Progenitor cell of endocrine pancreas (in vitro differentiated cells): ENCODE measurements around the gene BTG4. TPM values are rescaled to one million over a fixed set of nuclear protein-coding genes. Genes with fewer than 3 reads are reported as not detected.

Source experiments
- DNase-seq: peaks from one replicate; pipeline ENCODE4 v3.0.0; 2021; ENCODE audit warnings: low spot score; ENCODE audit not compliant: unreplicated experiment
- H3K27ac Mint-ChIP-seq: 2 replicates; pipeline ENCODE4 v1.8.0; 2021; ENCODE audit warnings: mild to moderate bottlenecking, moderate library complexity, mixed read lengths
- H3K27me3 Mint-ChIP-seq: 2 replicates; pipeline ENCODE4 v1.8.0; 2021; ENCODE audit warnings: mixed read lengths
- H3K36me3 Mint-ChIP-seq: 2 replicates; pipeline ENCODE4 v1.8.0; 2022; ENCODE audit warnings: mixed read lengths; ENCODE audit not compliant: insufficient read depth
- H3K4me1 Mint-ChIP-seq: 2 replicates; pipeline ENCODE4 v1.8.0; 2021; ENCODE audit warnings: low read depth, mixed read lengths
- H3K4me3 Mint-ChIP-seq: 2 replicates; pipeline ENCODE4 v1.8.0; 2021; ENCODE audit warnings: low read depth, mild to moderate bottlenecking, moderate library complexity, mixed read lengths
- H3K9me3 Mint-ChIP-seq: 2 replicates; pipeline ENCODE4 v1.8.0; 2021; ENCODE audit warnings: low read depth, mixed read lengths
- CTCF ChIP-seq: fragments of 200-600 bp; sonication (generic); IDR thresholded peaks from one replicate; pipeline ENCODE4 v1.5.0; 2021; ENCODE audit warnings: antibody characterized with exemption, mild to moderate bottlenecking; ENCODE audit not compliant: unreplicated experiment
- total RNA-seq: library from RNA; stranded (reverse); gene quantifications from 2 replicates; pipeline ENCODE4 v1.2.1, GENCODE V29; 2021

BTG4 gene
- total RNA-seq, 1 donor from 2014 or later = not detected

- no peaks in the 10 kb centered on the region for H3K36me3 Mint-ChIP-seq
- no peak overlapping the region for H3K4me3 Mint-ChIP-seq
- no peak for DNase-seq
- peaks cover 1% of the 10 kb centered on the region for H3K4me1 Mint-ChIP-seq
- H3K27ac Mint-ChIP-seq = no peak overlapping the region
- TF ChIP-seq CTCF = no peak
- no peaks in the 10 kb centered on the region for H3K9me3 Mint-ChIP-seq
- H3K27me3 Mint-ChIP-seq = peaks cover 6% of the 10 kb centered on the region
Measured at GRCh38 chr11:111448831-111449557, 63.2 kb downstream of the BTG4 start.

DNA sequence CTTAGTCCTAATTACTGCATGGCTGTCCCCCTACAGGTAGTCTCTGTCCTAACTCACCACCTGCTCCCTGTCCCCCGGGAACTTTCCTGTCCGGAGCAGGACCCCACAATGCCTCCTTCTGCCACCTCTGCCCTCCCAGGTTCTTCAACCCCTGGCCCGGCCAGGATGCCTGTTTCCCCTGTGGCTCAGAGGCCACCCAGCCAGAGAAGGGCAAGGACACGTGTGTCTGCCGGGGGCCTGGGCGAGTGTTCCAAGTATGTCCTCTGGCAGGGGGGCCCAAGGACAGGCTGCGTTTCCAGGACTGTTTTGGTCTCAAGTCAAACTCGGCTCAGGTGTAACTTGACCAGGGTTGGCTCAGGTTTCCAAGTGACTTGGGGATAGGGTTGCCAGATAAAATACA lies 63.8 kb downstream of the BTG4 start:
- TF ChIP-seq CTCF = no peak
- no peak overlapping the region for H3K27ac Mint-ChIP-seq
- no peak overlapping the region for H3K4me3 Mint-ChIP-seq
- peaks cover 3% of the 10 kb centered on the region for H3K27me3 Mint-ChIP-seq
- H3K9me3 Mint-ChIP-seq = no peaks in the 10 kb centered on the region
- DNase-seq = no peak
- peaks cover 1% of the 10 kb centered on the region for H3K4me1 Mint-ChIP-seq
- no peaks in the 10 kb centered on the region for H3K36me3 Mint-ChIP-seq

DNA sequence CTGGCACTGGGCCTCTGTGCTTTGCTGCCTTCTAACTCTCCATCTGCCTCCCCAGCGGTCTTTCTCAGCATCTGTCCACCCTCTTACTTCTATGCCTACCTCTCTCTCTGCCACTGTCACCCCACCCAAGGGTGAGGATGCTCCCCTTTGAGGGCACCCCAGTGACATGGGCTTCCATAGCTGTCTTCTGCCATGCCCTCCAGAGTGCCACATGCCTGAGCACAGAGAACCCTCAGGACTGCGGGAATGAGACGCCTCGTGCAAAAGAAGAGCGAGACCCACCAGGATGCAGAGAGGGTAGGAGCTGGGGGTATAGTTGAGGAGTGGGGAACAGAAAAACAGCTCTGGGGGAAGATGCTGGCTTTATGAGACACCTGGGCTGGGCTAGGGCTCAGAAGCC lies 64.3 kb downstream of the BTG4 start:
- TF ChIP-seq CTCF = no peak
- Mint-ChIP-seq H3K27me3 (peaks cover 3% of the 10 kb centered on the region), H3K27ac (no peak overlapping the region), H3K36me3 (no peaks in the 10 kb centered on the region), H3K4me3 (no peak overlapping the region), H3K4me1 (peaks cover 1% of the 10 kb centered on the region), H3K9me3 (no peaks in the 10 kb centered on the region)
- no peak for DNase-seq

DNA sequence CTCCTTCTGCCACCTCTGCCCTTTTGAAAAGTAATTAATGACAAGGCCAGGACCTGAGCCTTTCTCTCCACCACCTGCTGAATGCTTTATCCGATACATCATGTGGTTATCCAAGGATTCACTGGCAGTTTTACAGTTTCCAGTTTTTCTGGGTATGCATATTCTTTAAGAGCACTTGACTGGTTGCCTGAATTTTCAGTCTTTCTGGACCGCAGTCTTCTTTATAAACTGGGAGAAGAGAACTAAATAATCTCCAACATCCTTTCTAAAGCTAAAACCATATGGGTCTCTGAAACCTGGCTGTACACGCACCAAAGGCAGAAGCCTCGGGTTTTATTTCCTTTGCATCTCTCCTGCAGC lies 65.1 kb downstream of the BTG4 start:
- Mint-ChIP-seq H3K4me1 (peaks cover 1% of the 10 kb centered on the region), H3K27me3 (no peaks in the 10 kb centered on the region), H3K36me3 (no peaks in the 10 kb centered on the region), H3K9me3 (no peaks in the 10 kb centered on the region), H3K27ac (no peak overlapping the region), H3K4me3 (no peak overlapping the region)
- no peak for DNase-seq
- no peak for TF ChIP-seq CTCF

DNA sequence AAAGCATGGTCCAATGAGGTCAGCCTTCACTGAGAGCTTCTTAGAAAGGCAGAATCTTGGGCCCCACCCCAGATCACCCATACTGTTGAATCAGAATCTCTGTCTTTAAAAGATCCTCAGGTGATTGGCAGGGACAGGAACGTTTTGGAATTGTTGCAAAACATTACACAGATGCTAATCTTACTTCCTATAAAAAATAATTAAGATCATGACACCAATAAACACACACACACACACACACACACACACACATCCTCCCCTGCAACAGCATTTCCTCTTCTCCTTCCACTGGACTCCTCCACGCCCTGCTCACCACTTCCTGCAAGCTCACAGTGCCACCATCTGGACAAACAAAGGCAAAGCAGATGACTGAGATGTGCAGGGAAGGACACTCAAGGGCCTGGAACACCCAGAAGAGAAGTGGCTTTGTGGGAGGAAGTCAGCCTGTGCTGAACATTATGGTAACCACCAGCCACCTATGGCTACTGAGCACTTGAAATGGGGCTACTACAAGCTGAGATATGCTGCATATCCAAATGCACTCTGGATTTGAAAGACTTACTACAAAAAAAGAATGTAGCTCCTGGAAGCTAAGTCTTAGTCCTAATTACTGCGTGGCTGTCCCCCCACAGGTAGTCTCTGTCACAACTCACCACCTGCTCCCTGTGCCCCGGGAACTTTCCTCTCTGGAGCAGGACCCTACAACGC lies 65.6 kb downstream of the BTG4 start:
- peak; percentile 79 for TF ChIP-seq CTCF
- Mint-ChIP-seq H3K9me3 (no peaks in the 10 kb centered on the region), H3K27me3 (no peaks in the 10 kb centered on the region), H3K36me3 (no peaks in the 10 kb centered on the region), H3K27ac (no peak overlapping the region), H3K4me3 (no peak overlapping the region), H3K4me1 (peaks cover 1% of the 10 kb centered on the region)
- peak; percentile 39 for DNase-seq
